C4-2B (cell line): ENCODE measurements around the gene CELA2A.

Experiments
- CTCF ChIP-seq: fragments of 450-650 bp; conservative IDR thresholded peaks from 2 replicates; pipeline ENCODE4 v1.5.1; 2017; ENCODE audit warnings: mild to moderate bottlenecking
- ZFX ChIP-seq: fragments of 450-650 bp; IDR thresholded peaks from 2 replicates; pipeline ENCODE4 v1.6.1; 2017

- TF ChIP-seq CTCF (no peak), ZFX (no peak)
Observed at GRCh38 chr1:15452216-15452615, 4.3 kb upstream of the CELA2A start.
